T-cell (primary cell): ENCODE results near the gene TRIM75. TPM values are rescaled to one million over a fixed set of nuclear protein-coding genes. Genes with fewer than 3 reads are reported as not detected.

Source experiments
- ATAC-seq, 4 experiments: fragments of 200-7000 bp in 3 of 4; fragments of 150-1000 bp in 1 of 4; cut with Tn5 transposase; replicated peaks in 1 of 4; 1 replicate in 3 of 4; 2 replicates in 1 of 4; pipeline ENCODE4 v1.10.0; 2021; ENCODE audit warnings: moderate library complexity in 3 of 4, mild to moderate bottlenecking in 2 of 4, moderate number of reproducible peaks in 1 of 4
- CTCF ChIA-PET, 2 donors: fragments of 300-600 bp; sonication (Branson Sonifier 250); formaldehyde crosslinking; loops; one replicate each; lab custom pipeline; 2022; ENCODE audit warnings: antibody characterized with exemption in 2 of 2; lab: Charles Lee
- POLR2A ChIA-PET, 2 donors: fragments of 300-600 bp; sonication (Branson Sonifier 250); formaldehyde crosslinking; loops; one replicate each; lab custom pipeline; 2022; ENCODE audit warnings: antibody characterized with exemption in 2 of 2; lab: Charles Lee
- DNase-seq, 35 experiments: peaks; one replicate each; pipeline versions ENCODE4 v3.0.0 to v3.0.0-alpha.2; 2013 to 2023
- H3K27ac ChIP-seq: one replicate; pipeline ENCODE4 v1.5.1; 2013; ENCODE audit warnings: low read length
- H3K27me3 ChIP-seq, 2 experiments: replicated peaks in 1 of 2; 1 replicate in 1 of 2; 2 replicates in 1 of 2; pipeline versions ENCODE4 v1.6.1 to v1.7.0; 2013; ENCODE audit warnings: low read length in 1 of 2, mixed read lengths in 1 of 2; ENCODE audit not compliant: control insufficient read depth in 2 of 2, insufficient read depth in 2 of 2; ENCODE audit errors: extremely low read depth in 1 of 2
- H3K36me3 ChIP-seq, 2 donors: 1 replicate in 1 of 2; 2 replicates in 1 of 2; pipeline versions ENCODE4 v1.6.1 to v1.7.0; 2013; ENCODE audit warnings: low read length in 1 of 2; ENCODE audit not compliant: control insufficient read depth in 2 of 2, insufficient read depth in 1 of 2; ENCODE audit errors: extremely low read depth in 1 of 2
- H3K4me1 ChIP-seq, 2 experiments: 1 replicate in 1 of 2; 2 replicates in 1 of 2; pipeline versions ENCODE4 v1.6.1 to v1.7.0; 2013; ENCODE audit warnings: low read length in 2 of 2, mixed read lengths in 1 of 2; ENCODE audit not compliant: insufficient read depth in 2 of 2, control insufficient read depth in 1 of 2; ENCODE audit errors: extremely low read depth in 1 of 2
- H3K4me3 ChIP-seq, 2 donors: 1 replicate in 1 of 2; 2 replicates in 1 of 2; pipeline versions ENCODE4 v1.5.1 to v1.7.0; 2013; ENCODE audit warnings: mild to moderate bottlenecking in 2 of 2, low read length in 1 of 2, moderate library complexity in 1 of 2; ENCODE audit not compliant: control insufficient read depth in 1 of 2; ENCODE audit errors: extremely low read depth in 1 of 2
- H3K9me3 ChIP-seq: 2 replicates; pipeline ENCODE4 v1.7.0; 2013
- H3K27ac Mint-ChIP-seq, 2 donors: one replicate each; pipeline ENCODE4 v1.8.0; 2020 to 2021; ENCODE audit warnings: mild to moderate bottlenecking in 2 of 2, mixed read lengths in 2 of 2
- H3K27me3 Mint-ChIP-seq, 2 donors: one replicate each; pipeline ENCODE4 v1.8.0; 2021 to 2022; ENCODE audit warnings: mixed read lengths in 2 of 2
- H3K36me3 Mint-ChIP-seq: one replicate; pipeline ENCODE4 v1.8.0; 2021; ENCODE audit warnings: mixed read lengths
- H3K4me1 Mint-ChIP-seq, 3 donors: one replicate each; pipeline ENCODE4 v1.8.0; 2020 to 2022; ENCODE audit warnings: mixed read lengths in 3 of 3, mild to moderate bottlenecking in 1 of 3
- H3K4me3 Mint-ChIP-seq, 3 donors: one replicate each; pipeline ENCODE4 v1.8.0; 2020 to 2022; ENCODE audit warnings: mild to moderate bottlenecking in 3 of 3, mixed read lengths in 3 of 3, moderate library complexity in 3 of 3
- H3K9me3 Mint-ChIP-seq, 3 donors: one replicate each; pipeline ENCODE4 v1.8.0; 2020 to 2022; ENCODE audit warnings: mixed read lengths in 3 of 3
- WGBS: methylation state at CpG from one replicate; pipeline ENCODE4 v1.1.5; 2013; ENCODE audit warnings: missing lambda C conversion rate; ENCODE audit not compliant: insufficient coverage; 5-methylcytosine and 5-hydroxymethylcytosine counted together
- total RNA-seq, 35 experiments: library from RNA in 6 of 35; stranded (reverse) in 6 of 35; fragments of 120-200 nt in 1 of 35; gene quantifications; one replicate each; pipeline versions ENCODE4 v1.2.1 to v1.2.4 and lab custom pipeline; 2013 to 2026

Gene TRIM75
- total RNA-seq, 5 donors from 2014 or later (not counting 1 experiment from before 2014, with no cell fraction given), result not detected

- Mint-ChIP-seq H3K36me3 (no peaks in the 10 kb centered on the region), H3K4me3 (no peak within 1 kb of the TSS), H3K27ac (no peak within 1 kb of the TSS), H3K9me3 (no peaks in the 10 kb centered on the region), H3K4me1 (no peaks in the 10 kb centered on the region), H3K27me3 (peaks cover 2 to 11% of the 10 kb centered on the region in 2 donors)
- Histone ChIP-seq H3K36me3 (no peaks in the 10 kb centered on the region), H3K9me3 (no peaks in the 10 kb centered on the region), H3K27me3 (peaks cover 0 to 8% of the 10 kb centered on the region in 2 experiments), H3K4me1 (no peaks in the 10 kb centered on the region), H3K4me3 (no peak within 1 kb of the TSS), H3K27ac (no peak within 1 kb of the TSS)
- ChIA-PET CTCF (no interaction called here), POLR2A (interaction anchor here in 1 of 2 donors (0.5 kb wide), 1 partner anchor 111 kb away, joined by 4 read pairs; no protein-coding TSS in a partner anchor)
- WGBS, result 93% methylated on average over 33 of the region's 41 CpGs
- DNase-seq (no peak), ATAC-seq (no peak)
Observed at GRCh38 chr4:165031436-165032211, 22.0 kb upstream of the TRIM75 start, which contains the start of gene TRIM60. Gene TRIM60, plus strand, starts transcription at chr4:165031999. Its CDS starts 8,074 bp downstream, at chr4:165040073.

- Mint-ChIP-seq H3K27me3 (peaks cover 0 to 7% of the 10 kb centered on the region in 2 donors), H3K36me3 (no peaks in the 10 kb centered on the region), H3K27ac (no peak overlapping the region), H3K9me3 (no peaks in the 10 kb centered on the region), H3K4me1 (no peaks in the 10 kb centered on the region), H3K4me3 (no peak overlapping the region)
- H3K4me1 ChIP-seq, result no peaks in the 10 kb centered on the region
- H3K36me3 ChIP-seq, result no peaks in the 10 kb centered on the region
- peaks cover 0 to 5% of the 10 kb centered on the region in 2 experiments for H3K27me3 ChIP-seq
- ChIA-PET POLR2A (no interaction called here), CTCF (no interaction called here)
- ATAC-seq, result no peak
- no peaks in the 10 kb centered on the region for H3K9me3 ChIP-seq
- no peak overlapping the region for H3K27ac ChIP-seq
- H3K4me3 ChIP-seq, result no peak overlapping the region
- 57% methylated on average over 2 of the region's 5 CpGs for WGBS
- DNase-seq, result no peak
Observed at GRCh38 chr4:165048170-165048569, 5.5 kb upstream of the TRIM75 start.

- ATAC-seq (no peak), DNase-seq (no peak)
- Mint-ChIP-seq H3K9me3 (no peaks in the 10 kb centered on the region), H3K36me3 (no peaks in the 10 kb centered on the region), H3K27me3 (peaks cover 0 to 4% of the 10 kb centered on the region in 2 donors), H3K4me3 (no peak overlapping the region), H3K4me1 (no peaks in the 10 kb centered on the region), H3K27ac (no peak overlapping the region)
- Histone ChIP-seq H3K9me3 (no peaks in the 10 kb centered on the region), H3K27me3 (peaks cover 0 to 3% of the 10 kb centered on the region in 2 experiments), H3K27ac (no peak overlapping the region), H3K36me3 (no peaks in the 10 kb centered on the region), H3K4me3 (no peak overlapping the region), H3K4me1 (no peaks in the 10 kb centered on the region)
- ChIA-PET CTCF (no interaction called here), POLR2A (no interaction called here)
- 95% methylated on average over 3 of the region's 3 CpGs for WGBS
Observed at GRCh38 chr4:165052627-165053026, 1.0 kb upstream of the TRIM75 start.

- Mint-ChIP-seq H3K27me3 (peaks cover 0 to 4% of the 10 kb centered on the region in 2 donors), H3K4me3 (no peak overlapping the region), H3K36me3 (no peaks in the 10 kb centered on the region), H3K4me1 (no peaks in the 10 kb centered on the region), H3K9me3 (no peaks in the 10 kb centered on the region), H3K27ac (no peak overlapping the region)
- H3K36me3 ChIP-seq, result no peaks in the 10 kb centered on the region
- no peak overlapping the region for H3K27ac ChIP-seq
- no peaks in the 10 kb centered on the region for H3K9me3 ChIP-seq
- 82% methylated on average over 8 of the region's 9 CpGs for WGBS
- ATAC-seq, result no peak
- no peak for DNase-seq
- ChIA-PET POLR2A (no interaction called here), CTCF (interaction anchor here in 1 of 2 donors (0.7 kb wide), 1 partner anchor 215 kb away, joined by 3 read pairs; no protein-coding TSS in a partner anchor)
- H3K27me3 ChIP-seq, result peaks cover 0 to 3% of the 10 kb centered on the region in 2 experiments
- no peak overlapping the region for H3K4me3 ChIP-seq
- H3K4me1 ChIP-seq, result no peaks in the 10 kb centered on the region
Observed at GRCh38 chr4:165055601-165056000, 1.9 kb downstream of the TRIM75 start.

- Histone ChIP-seq H3K4me3 (no peak overlapping the region), H3K27me3 (peaks cover 0 to 3% of the 10 kb centered on the region in 2 experiments), H3K9me3 (no peaks in the 10 kb centered on the region), H3K36me3 (no peaks in the 10 kb centered on the region), H3K27ac (no peak overlapping the region), H3K4me1 (no peaks in the 10 kb centered on the region)
- ChIA-PET POLR2A (interaction anchor here in 1 of 2 donors (0.5 kb wide), 1 partner anchor 95 kb away, joined by 4 read pairs; no protein-coding TSS in a partner anchor), CTCF (interaction anchor here in 1 of 2 donors (0.6 kb wide), 1 partner anchor 19 kb away, joined by 5 read pairs; no protein-coding TSS in a partner anchor)
- Mint-ChIP-seq H3K4me3 (no peak overlapping the region), H3K36me3 (no peaks in the 10 kb centered on the region), H3K4me1 (no peaks in the 10 kb centered on the region), H3K27me3 (no peaks in the 10 kb centered on the region), H3K9me3 (no peaks in the 10 kb centered on the region), H3K27ac (no peak overlapping the region)
- DNase-seq (no peak), ATAC-seq (no peak)
- 75% methylated on average over 2 of the region's 2 CpGs for WGBS
Observed at GRCh38 chr4:165058666-165059065, 5.0 kb downstream of the TRIM75 start.

- Histone ChIP-seq H3K27me3 (peaks cover 0 to 3% of the 10 kb centered on the region in 2 experiments), H3K27ac (no peak overlapping the region), H3K36me3 (no peaks in the 10 kb centered on the region), H3K4me3 (no peak overlapping the region), H3K9me3 (no peaks in the 10 kb centered on the region), H3K4me1 (no peaks in the 10 kb centered on the region)
- POLR2A ChIA-PET, result interaction anchor here in 1 of 2 donors (0.5 kb wide), 1 partner anchor 96 kb away, joined by 4 read pairs; no protein-coding TSS in a partner anchor
- Mint-ChIP-seq H3K36me3 (no peaks in the 10 kb centered on the region), H3K27me3 (no peaks in the 10 kb centered on the region), H3K4me3 (no peak overlapping the region), H3K4me1 (no peaks in the 10 kb centered on the region), H3K27ac (no peak overlapping the region), H3K9me3 (no peaks in the 10 kb centered on the region)
- no peak for ATAC-seq
- DNase-seq, result no peak
- WGBS, result no CpG with 5 or more reads among the region's 4 CpGs
- CTCF ChIA-PET, result interaction anchor here in 1 of 2 donors (0.6 kb wide), 1 partner anchor 18 kb away, joined by 5 read pairs; no protein-coding TSS in a partner anchor
Observed at GRCh38 chr4:165059386-165059785, 5.7 kb downstream of the TRIM75 start.
